ENCODE data around the gene EEF1AKMT2. TPM values are rescaled to one million over a fixed set of nuclear protein-coding genes. Genes with fewer than 3 reads are reported as not detected.

Gene EEF1AKMT2
- total RNA-seq, result 36.7 TPM

GRCh38 chr10:124791547-124792348 is at the start of gene EEF1AKMT2:
TSS of gene EEF1AKMT2 (minus strand) at chr10:124791887. CDS start at chr10:124791833, 54 bp downstream.

GRCh38 chr10:124744102-124745050 is 47.3 kb downstream of the EEF1AKMT2 start, which contains the start of gene FAM53B:
TSS of gene FAM53B (minus strand) at chr10:124744378. CDS start at chr10:124706713, 37,665 bp downstream.

Small RNA genes within 50 kb of the gene (small RNA-seq; reads per million reads assigned to genes)
- gene RF00019, result not detected

Other genes with a start within 250 kb of the EEF1AKMT2 start
- 25.4 TPM for gene FAM53B, start 47.5 kb downstream of the EEF1AKMT2 start, total RNA-seq
- 27.7 TPM for gene ABRAXAS2, start 9.9 kb upstream of the EEF1AKMT2 start, total RNA-seq
- gene ZRANB1, start 150.2 kb upstream of the EEF1AKMT2 start, total RNA-seq, result 59.1 TPM

Measured in diencephalon (tissue), 1 donor.